ENCODE results near the gene RB1. TPM values are rescaled to one million over a fixed set of nuclear protein-coding genes. Genes with fewer than 3 reads are reported as not detected.

Gene RB1
- polyA plus RNA-seq, 2 of the 4 experiments (the other 2 are of a cell fraction) = 17.7 to 22.2 TPM

GRCh38 chr13:48497669-48498068 lies 194.1 kb downstream of the RB1 start:
- Histone ChIP-seq H3K9me3 (no peaks in the 10 kb centered on the region), H3K4me1 (0 out of 3 replicates have a peak, but pooled peaks cover 7% of the 10 kb centered on the region), H3K4me2 (no peak overlapping the region), H3K27ac (no peak overlapping the region), H3K4me3 (no peak overlapping the region)
- CTCF ChIA-PET = no interaction called here
- WGBS (ENCODE audit: missing lambda C conversion rate) = 83% methylated on average over 2 of the region's 2 CpGs
- TF ChIP-seq REST (IDR thresholded peaks at IDR 0.05) (no peak), SMC3 (IDR thresholded peaks at IDR 0.05) (no peak), SREBF2 (IDR thresholded peaks at IDR 0.05) (no peak), ZNF302 (CRISPR knock-in tag; IDR thresholded peaks at IDR 0.05) (no peak), RAD21 (conservative IDR thresholded peaks at IDR 0.05 in 1 of 2, IDR thresholded peaks at IDR 0.05 in 1 of 2) (no peak), EHMT2 (IDR thresholded peaks at IDR 0.05; ENCODE audit: low read depth) (no peak), HOXB13 (CRISPR knock-in tag; IDR thresholded peaks at IDR 0.05; ENCODE audit: low read depth) (no peak), RARB (CRISPR knock-in tag; IDR thresholded peaks at IDR 0.05) (no peak), TP53 (CRISPR knock-in tag; IDR thresholded peaks at IDR 0.05) (no peak)
- TF ChIP-seq, protein P1, sequence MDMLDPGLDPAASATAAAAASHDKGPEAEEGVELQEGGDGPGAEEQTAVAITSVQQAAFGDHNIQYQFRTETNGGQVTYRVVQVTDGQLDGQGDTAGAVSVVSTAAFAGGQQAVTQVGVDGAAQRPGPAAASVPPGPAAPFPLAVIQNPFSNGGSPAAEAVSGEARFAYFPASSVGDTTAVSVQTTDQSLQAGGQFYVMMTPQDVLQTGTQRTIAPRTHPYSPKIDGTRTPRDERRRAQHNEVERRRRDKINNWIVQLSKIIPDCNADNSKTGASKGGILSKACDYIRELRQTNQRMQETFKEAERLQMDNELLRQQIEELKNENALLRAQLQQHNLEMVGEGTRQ (IDR thresholded peaks at IDR 0.05) = no peak
- FAIRE-seq (no peak), DNase-seq (ENCODE audit: low read depth in 1 of 2, low spot score in 1 of 2) (no peak), ATAC-seq (no peak)
- POLR2A ChIA-PET = no interaction called here

DNA sequence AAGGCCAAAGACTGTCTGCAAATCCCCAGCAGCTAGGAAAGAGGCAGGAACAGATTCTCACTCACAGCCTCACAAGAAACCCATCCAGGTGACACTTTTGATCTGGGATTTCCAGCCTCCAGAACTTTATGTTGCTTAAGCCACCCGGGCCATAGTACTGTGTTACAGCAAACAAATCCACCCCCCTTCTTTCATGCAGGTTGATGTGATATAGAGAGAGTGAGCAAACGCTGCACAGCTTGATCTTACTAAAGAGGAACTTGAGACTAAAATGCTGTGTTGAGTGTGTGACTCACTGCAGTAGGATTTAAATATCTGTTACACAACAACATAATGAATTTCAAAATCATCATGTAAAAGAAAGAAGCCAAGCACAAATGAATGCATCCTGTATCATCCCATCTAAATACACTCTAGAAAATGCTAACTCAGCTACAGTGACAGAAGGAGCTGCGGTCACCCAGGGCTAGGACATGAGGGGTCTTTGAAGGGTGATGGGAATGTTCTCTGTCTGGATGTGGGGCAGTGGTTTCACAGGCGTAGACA lies 197.2 kb downstream of the RB1 start:
- TF ChIP-seq CEBPB (IDR thresholded peaks at IDR 0.05) (peak in 1 of 2 experiments; percentile 16; a peak in 1 of 4 replicates), MAFK (IDR thresholded peaks at IDR 0.05; ENCODE audit: partially characterized antibody) (peak; percentile 32)
- TF ChIP-seq, protein P2, sequence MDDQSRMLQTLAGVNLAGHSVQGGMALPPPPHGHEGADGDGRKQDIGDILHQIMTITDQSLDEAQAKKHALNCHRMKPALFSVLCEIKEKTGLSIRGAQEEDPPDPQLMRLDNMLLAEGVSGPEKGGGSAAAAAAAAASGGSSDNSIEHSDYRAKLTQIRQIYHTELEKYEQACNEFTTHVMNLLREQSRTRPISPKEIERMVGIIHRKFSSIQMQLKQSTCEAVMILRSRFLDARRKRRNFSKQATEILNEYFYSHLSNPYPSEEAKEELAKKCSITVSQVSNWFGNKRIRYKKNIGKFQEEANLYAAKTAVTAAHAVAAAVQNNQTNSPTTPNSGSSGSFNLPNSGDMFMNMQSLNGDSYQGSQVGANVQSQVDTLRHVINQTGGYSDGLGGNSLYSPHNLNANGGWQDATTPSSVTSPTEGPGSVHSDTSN (IDR thresholded peaks at IDR 0.05) = no peak
- Histone ChIP-seq H3K4me2 (peak overlapping the region; percentile 37; the same call in 1 of the 3 replicates), H3K9me3 (no peaks in the 10 kb centered on the region), H3K4me1 (0 out of 3 replicates have a peak, but pooled peaks cover 7% of the 10 kb centered on the region), H3K4me3 (no peak overlapping the region), H3K27ac (no peak overlapping the region)
- WGBS (ENCODE audit: missing lambda C conversion rate) = 55% methylated on average over 4 of the region's 4 CpGs
- ATAC-seq (peak; percentile 43 to 81; a peak in 5 of 6 replicates), DNase-seq (ENCODE audit: low read depth in 1 of 2, low spot score in 1 of 2) (peak in 1 of 2 experiments; percentile 19), FAIRE-seq (no peak)
- POLR2A ChIA-PET = interaction anchor here (1.1 kb wide), 1 partner anchor 32 kb away, joined by 7 read pairs; no protein-coding TSS in a partner anchor
- CTCF ChIA-PET = no interaction called here

GRCh38 chr13:48501705-48502104 lies 198.2 kb downstream of the RB1 start:
- H3K9me3 ChIP-seq = no peaks in the 10 kb centered on the region
- TF ChIP-seq SREBF2 (IDR thresholded peaks at IDR 0.05) (no peak), NR3C1 (IDR thresholded peaks at IDR 0.05) (no peak), CHD2 (IDR thresholded peaks at IDR 0.05; ENCODE audit: low read length, partially characterized antibody) (no peak), ZSCAN20 (CRISPR knock-in tag; IDR thresholded peaks at IDR 0.05) (no peak), RCOR1 (IDR thresholded peaks at IDR 0.05; ENCODE audit: low read depth, low read length) (no peak), JUNB (IDR thresholded peaks at IDR 0.05) (no peak), RARB (CRISPR knock-in tag; IDR thresholded peaks at IDR 0.05) (no peak), MAFK (IDR thresholded peaks at IDR 0.05; ENCODE audit: partially characterized antibody) (no peak), FOXS1 (CRISPR knock-in tag; IDR thresholded peaks at IDR 0.05) (no peak), MAX (IDR thresholded peaks at IDR 0.05) (no peak), EHF (CRISPR knock-in tag; IDR thresholded peaks at IDR 0.05) (no peak), RAD21 (conservative IDR thresholded peaks at IDR 0.05 in 1 of 2, IDR thresholded peaks at IDR 0.05 in 1 of 2) (no peak)
- TF ChIP-seq, protein P2 (IDR thresholded peaks at IDR 0.05) = no peak
- no peak overlapping the region for H3K4me2 ChIP-seq
- ATAC-seq = no peak
- no peak overlapping the region for H3K27ac ChIP-seq
- no peak for DNase-seq (ENCODE audit: low read depth in 1 of 2, low spot score in 1 of 2)
- no peak for FAIRE-seq
- ChIA-PET POLR2A (no interaction called here), CTCF (no interaction called here)
- 0 out of 3 replicates have a peak, but pooled peaks cover 7% of the 10 kb centered on the region for H3K4me1 ChIP-seq
- 70% methylated on average over 2 of the region's 2 CpGs for WGBS (ENCODE audit: missing lambda C conversion rate)
- no peak overlapping the region for H3K4me3 ChIP-seq

All from A549 (cell line).